A549 treated with CpdA at 1 μM for 4 hours (cell line): ENCODE measurements around the gene CAPN9. TPM values are rescaled to one million over a fixed set of nuclear protein-coding genes. Genes with fewer than 3 reads are reported as not detected.

Experiments used
- total RNA-seq: library from RNA; stranded (reverse); fragments of 200-300 nt; extraction: Qiagen RNA extraction; gene quantifications from 5 replicates; pipeline ENCODE4 v1.2.3, GENCODE V29; 2022; ENCODE audit warnings: low read depth

Gene CAPN9, protein sequence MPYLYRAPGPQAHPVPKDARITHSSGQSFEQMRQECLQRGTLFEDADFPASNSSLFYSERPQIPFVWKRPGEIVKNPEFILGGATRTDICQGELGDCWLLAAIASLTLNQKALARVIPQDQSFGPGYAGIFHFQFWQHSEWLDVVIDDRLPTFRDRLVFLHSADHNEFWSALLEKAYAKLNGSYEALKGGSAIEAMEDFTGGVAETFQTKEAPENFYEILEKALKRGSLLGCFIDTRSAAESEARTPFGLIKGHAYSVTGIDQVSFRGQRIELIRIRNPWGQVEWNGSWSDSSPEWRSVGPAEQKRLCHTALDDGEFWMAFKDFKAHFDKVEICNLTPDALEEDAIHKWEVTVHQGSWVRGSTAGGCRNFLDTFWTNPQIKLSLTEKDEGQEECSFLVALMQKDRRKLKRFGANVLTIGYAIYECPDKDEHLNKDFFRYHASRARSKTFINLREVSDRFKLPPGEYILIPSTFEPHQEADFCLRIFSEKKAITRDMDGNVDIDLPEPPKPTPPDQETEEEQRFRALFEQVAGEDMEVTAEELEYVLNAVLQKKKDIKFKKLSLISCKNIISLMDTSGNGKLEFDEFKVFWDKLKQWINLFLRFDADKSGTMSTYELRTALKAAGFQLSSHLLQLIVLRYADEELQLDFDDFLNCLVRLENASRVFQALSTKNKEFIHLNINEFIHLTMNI
- not detected in 5 replicates for total RNA-seq

DNA sequence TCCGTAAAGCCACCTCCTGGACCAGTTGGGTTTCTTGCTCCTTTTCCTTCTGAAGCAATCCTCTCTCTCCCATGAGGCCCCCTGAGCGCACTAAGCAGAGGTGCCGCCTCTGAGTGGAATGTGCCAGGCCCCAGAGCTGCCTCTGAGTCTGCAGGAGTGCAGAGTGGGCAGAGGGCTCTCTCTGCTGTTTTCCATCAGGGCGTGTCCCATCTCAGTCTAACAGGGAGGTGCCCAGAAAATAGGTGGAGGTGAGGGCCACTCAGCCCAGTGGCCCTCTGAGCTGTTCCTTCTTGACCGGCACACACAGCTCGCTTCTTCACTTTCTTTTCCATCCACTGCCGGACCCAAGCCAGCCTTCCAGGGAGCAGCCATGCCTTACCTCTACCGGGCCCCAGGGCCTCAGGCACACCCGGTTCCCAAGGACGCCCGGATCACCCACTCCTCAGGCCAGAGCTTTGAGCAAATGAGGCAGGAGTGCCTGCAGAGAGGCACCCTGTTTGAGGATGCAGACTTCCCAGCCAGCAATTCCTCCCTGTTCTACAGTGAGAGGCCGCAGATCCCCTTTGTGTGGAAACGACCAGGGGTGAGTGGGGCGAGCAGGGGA lies at the start of gene CAPN9:
Gene CAPN9, plus strand, starts transcription at position 262 of the 604 bp plus-strand sequence. Its CDS starts 109 bp downstream, at position 371.

GRCh38 chr1:230713915-230714764 lies 33.0 kb upstream of the CAPN9 start, which contains the start of gene AGT:
Gene AGT (minus strand): TSS chr1:230714122. CDS start chr1:230710823, 3,299 bp downstream.

Other genes with a start within 250 kb of the CAPN9 start
- gene COG2, start 104.9 kb upstream of the CAPN9 start, total RNA-seq, result 18.2 to 22.1 TPM (median 19.6 TPM) in 5 replicates
- 0.06 to 0.20 TPM (median 0.08 TPM) in 5 replicates for gene AGT, start 33.3 kb upstream of the CAPN9 start, total RNA-seq
- 14.8 to 19.6 TPM (median 17.2 TPM) in 5 replicates for gene C1orf198, start 121.1 kb downstream of the CAPN9 start, total RNA-seq
- gene TTC13, start 231.5 kb downstream of the CAPN9 start, total RNA-seq, result 8.0 to 12.1 TPM (median 10.5 TPM) in 5 replicates
- gene ARV1, start 231.7 kb downstream of the CAPN9 start, total RNA-seq, result 24.0 to 25.9 TPM (median 25.3 TPM) in 5 replicates